Lower leg skin (tissue), 3 donors: ENCODE measurements around the gene GLIPR1L1.

ENCODE experiments used
- POLR2A ChIP-seq, 2 donors: fragments of 450-650 bp; IDR thresholded peaks; one replicate each; pipeline ENCODE4 v1.6.1; 2016 to 2017; ENCODE audit warnings: antibody characterized with exemption in 2 of 2, mild to moderate bottlenecking in 1 of 2, moderate library complexity in 1 of 2
- TF ChIP-seq, protein P1 (sequence below), 3 donors: fragments of 450-650 bp; IDR thresholded peaks; one replicate each; pipeline ENCODE4 v1.5.1; 2016; ENCODE audit warnings: antibody characterized with exemption in 3 of 3, mild to moderate bottlenecking in 3 of 3, moderate library complexity in 2 of 3

DNA sequence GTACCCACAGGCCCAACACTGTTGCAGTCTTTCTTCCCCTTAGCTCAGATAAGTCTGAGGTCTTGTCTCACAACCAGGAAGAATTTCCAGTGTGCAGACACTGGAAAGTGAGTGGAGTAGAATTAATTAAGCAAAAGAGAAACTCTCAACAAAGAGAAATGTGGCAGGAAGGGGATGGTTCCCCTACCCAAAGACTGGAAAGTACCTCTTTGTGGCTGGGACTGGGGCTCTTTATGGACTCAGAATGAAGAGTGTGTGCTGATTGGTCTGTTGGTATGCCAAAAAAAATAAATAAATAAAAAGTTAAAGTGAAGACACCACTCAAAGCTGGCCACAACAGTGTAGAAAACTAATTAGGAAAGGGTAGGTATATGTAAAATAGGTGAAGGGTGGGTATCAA is 26.4 kb downstream of the GLIPR1L1 start:
- TF ChIP-seq, protein P1, sequence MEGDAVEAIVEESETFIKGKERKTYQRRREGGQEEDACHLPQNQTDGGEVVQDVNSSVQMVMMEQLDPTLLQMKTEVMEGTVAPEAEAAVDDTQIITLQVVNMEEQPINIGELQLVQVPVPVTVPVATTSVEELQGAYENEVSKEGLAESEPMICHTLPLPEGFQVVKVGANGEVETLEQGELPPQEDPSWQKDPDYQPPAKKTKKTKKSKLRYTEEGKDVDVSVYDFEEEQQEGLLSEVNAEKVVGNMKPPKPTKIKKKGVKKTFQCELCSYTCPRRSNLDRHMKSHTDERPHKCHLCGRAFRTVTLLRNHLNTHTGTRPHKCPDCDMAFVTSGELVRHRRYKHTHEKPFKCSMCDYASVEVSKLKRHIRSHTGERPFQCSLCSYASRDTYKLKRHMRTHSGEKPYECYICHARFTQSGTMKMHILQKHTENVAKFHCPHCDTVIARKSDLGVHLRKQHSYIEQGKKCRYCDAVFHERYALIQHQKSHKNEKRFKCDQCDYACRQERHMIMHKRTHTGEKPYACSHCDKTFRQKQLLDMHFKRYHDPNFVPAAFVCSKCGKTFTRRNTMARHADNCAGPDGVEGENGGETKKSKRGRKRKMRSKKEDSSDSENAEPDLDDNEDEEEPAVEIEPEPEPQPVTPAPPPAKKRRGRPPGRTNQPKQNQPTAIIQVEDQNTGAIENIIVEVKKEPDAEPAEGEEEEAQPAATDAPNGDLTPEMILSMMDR (IDR thresholded peaks at IDR 0.05), result no peak
- TF ChIP-seq POLR2A (IDR thresholded peaks at IDR 0.05), result no peak
